K562 (cell line): ENCODE data around the gene COG3. TPM values are rescaled to one million over a fixed set of nuclear protein-coding genes. Genes with fewer than 3 reads are reported as not detected.

Experiments
- BHLHE40 ChIP-seq: IDR thresholded peaks from 2 replicates; pipeline ENCODE4 v1.6.1; 2011; ENCODE audit warnings: low read length, improper control_type of control experiment
- ETS2 ChIP-seq: IDR thresholded peaks from 2 replicates; pipeline ENCODE4 v1.6.1; 2016; ENCODE audit warnings: borderline replicate concordance, missing genetic modification characterization, mild to moderate bottlenecking, moderate library complexity, missing compliant biosample characterization; ENCODE audit not compliant: poor library complexity, severe bottlenecking
- FOXM1 ChIP-seq, 2 experiments: fragments of 450-650 bp in 1 of 2; sonication (generic) in 1 of 2; formaldehyde crosslinking in 1 of 2; IDR thresholded peaks; 2 replicates each; pipeline versions ENCODE4 v1.6.1 to v1.9.0; 2017 to 2022; ENCODE audit warnings: low read depth in 2 of 2, mild to moderate bottlenecking in 2 of 2, missing genetic modification reagents in 1 of 2, moderate library complexity in 1 of 2
- FOXP1 ChIP-seq: sonication (generic); formaldehyde crosslinking; IDR thresholded peaks from 2 replicates; pipeline ENCODE4 v1.8.0; 2022; ENCODE audit warnings: mild to moderate bottlenecking, missing genetic modification reagents
- GTF2E2 ChIP-seq: fragments of 200-800 bp; sonication (Bioruptor generic); IDR thresholded peaks from 2 replicates; pipeline ENCODE4 v1.6.1; 2016; ENCODE audit warnings: missing genetic modification characterization, missing compliant biosample characterization
- LARP7 ChIP-seq: fragments of 450-650 bp; IDR thresholded peaks from 2 replicates; pipeline ENCODE4 v1.6.1; 2016
- MTA2 ChIP-seq: fragments of 450-650 bp; IDR thresholded peaks from 2 replicates; pipeline ENCODE4 v1.6.1; 2016; ENCODE audit warnings: low read depth
- MTA3 ChIP-seq: fragments of 450-650 bp; formaldehyde crosslinking; IDR thresholded peaks from 2 replicates; pipeline ENCODE4 v1.6.1; 2017; ENCODE audit warnings: mild to moderate bottlenecking, borderline replicate concordance
- MYC ChIP-seq, 2 experiments: fragments of 250-450 bp in 1 of 2; sonication (Bioruptor Pico) in 1 of 2; IDR thresholded peaks; 2 replicates each; pipeline versions ENCODE4 v1.5.1 to v1.6.1; 2012 to 2021; ENCODE audit warnings: low read depth in 2 of 2, borderline replicate concordance in 1 of 2, improper control_type of control experiment in 1 of 2, low read length in 1 of 2, mild to moderate bottlenecking in 1 of 2, moderate library complexity in 1 of 2
- NCOA6 ChIP-seq: fragments of 450-650 bp; IDR thresholded peaks from 2 replicates; pipeline ENCODE4 v1.6.1; 2017; ENCODE audit warnings: mild to moderate bottlenecking
- NR2C2 ChIP-seq, 2 experiments: fragments of 200-800 bp in 1 of 2; sonication (Bioruptor generic) in 1 of 2; sonication (generic) in 1 of 2; formaldehyde crosslinking in 1 of 2; IDR thresholded peaks; 2 replicates each; pipeline versions ENCODE4 v1.6.1 to v1.8.0; 2016 to 2022; ENCODE audit warnings: mild to moderate bottlenecking in 1 of 2, missing compliant biosample characterization in 1 of 2, missing genetic modification characterization in 1 of 2, missing genetic modification reagents in 1 of 2
- PHF8 ChIP-seq: fragments of 200-600 bp; sonication (generic); IDR thresholded peaks from 2 replicates; pipeline ENCODE4 v1.6.1; 2012; ENCODE audit warnings: mixed run types, mild to moderate bottlenecking, inconsistent platforms, low read length, moderate library complexity, borderline replicate concordance
- SIN3A ChIP-seq, 2 experiments: fragments of 150-350 bp in 1 of 2; IDR thresholded peaks; 2 replicates each; pipeline ENCODE4 v1.6.1; 2011 to 2016; ENCODE audit warnings: borderline replicate concordance in 2 of 2, low read depth in 2 of 2, low read length in 2 of 2, mild to moderate bottlenecking in 2 of 2, moderate library complexity in 2 of 2; ENCODE audit not compliant: control insufficient read depth in 1 of 2
- ZC3H4 ChIP-seq: sonication (generic); formaldehyde crosslinking; IDR thresholded peaks from 2 replicates; pipeline ENCODE4 v1.9.0; 2021; ENCODE audit warnings: missing genetic modification reagents, borderline replicate concordance
- ZNF384 ChIP-seq: IDR thresholded peaks from 2 replicates; pipeline ENCODE4 v1.6.1; 2012; ENCODE audit warnings: low read depth, low read length, improper control_type of control experiment
- ZNF551 ChIP-seq: fragments of 250-450 bp; sonication (Bioruptor Pico); IDR thresholded peaks from 2 replicates; pipeline ENCODE4 v1.5.0; 2021; ENCODE audit warnings: mild to moderate bottlenecking, moderate library complexity
- polyA plus RNA-seq, 8 experiments: library from polyadenylated mRNA; depleted of rRNA in 4 of 8; stranded (reverse) in 5 of 8; unstranded in 3 of 8; fragments of >200 nt; fragmentation: Nextera tagmentation in 2 of 8; fragmentation: Illumina TruSeq in 1 of 8; extraction: Ambion mirVana in 2 of 8; extraction: Trizol in 1 of 8; gene quantifications; 2 replicates each; pipeline versions ENCODE4 v1.2.1 to v1.2.3, GENCODE V29; 2011 to 2014; ENCODE audit warnings: inconsistent platforms in 1 of 8, missing spikeins in 1 of 8
- total RNA-seq, 7 experiments: library from RNA; depleted of rRNA in 6 of 7; stranded (reverse); fragments of >200 nt in 6 of 7; fragmentation: Illumina TruSeq in 2 of 7; extraction: Trizol in 2 of 7; gene quantifications; 2 replicates each; pipeline versions ENCODE4 v1.2.1 to v1.2.3, GENCODE V29; 2011 to 2021; ENCODE audit warnings: low replicate concordance in 1 of 7
- TF ChIP-seq, protein P1 (sequence below): sonication (generic); formaldehyde crosslinking; IDR thresholded peaks from 2 replicates; pipeline ENCODE4 v1.8.0; 2022; ENCODE audit warnings: mild to moderate bottlenecking, missing genetic modification reagents
- TF ChIP-seq, protein P2 (sequence below), 2 experiments: fragments of 450-650 bp; IDR thresholded peaks; 2 replicates each; pipeline ENCODE4 v1.6.1; 2016

COG3 gene
- total and polyA plus RNA-seq, 9 of the 15 experiments (the other 6 are each of a cell fraction or from before 2014, with no cell fraction given): 3.9 to 22.9 (median 14.5) TPM

DNA sequence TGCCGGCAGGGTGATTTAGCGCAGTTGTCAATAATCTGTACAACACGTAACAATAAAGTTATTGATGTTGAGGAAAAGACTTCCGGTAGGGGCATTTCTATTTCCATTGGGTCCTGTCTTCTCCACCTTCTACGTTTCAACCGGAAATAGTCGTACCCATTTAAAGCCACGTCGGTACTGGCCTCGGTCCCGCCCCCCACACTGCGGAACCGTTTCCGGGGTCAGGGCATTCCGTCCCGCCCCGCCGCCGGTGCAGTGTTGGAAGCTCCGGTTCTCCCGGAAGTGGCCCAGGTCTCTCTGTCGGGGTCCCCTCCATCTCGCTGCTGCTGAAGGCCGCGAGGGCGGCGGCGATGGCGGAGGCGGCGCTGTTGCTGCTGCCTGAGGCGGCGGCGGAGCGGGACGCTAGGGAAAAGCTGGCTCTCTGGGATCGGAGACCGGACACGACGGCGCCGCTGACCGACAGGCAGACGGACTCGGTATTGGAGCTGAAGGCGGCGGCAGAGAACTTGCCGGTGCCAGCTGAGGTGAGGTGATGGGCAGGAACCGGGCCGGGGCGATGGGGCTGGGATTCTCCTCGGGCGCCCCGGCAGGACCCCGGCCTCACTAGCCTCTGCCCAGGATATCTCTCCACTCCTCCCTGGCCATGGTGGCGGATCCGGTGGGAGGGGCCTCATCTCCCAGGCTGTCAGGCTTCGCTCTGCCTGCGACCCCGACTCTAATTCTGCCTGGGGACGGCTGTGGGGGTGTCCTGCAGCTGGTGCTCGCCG, at the start of gene COG3 (continued):
- TF ChIP-seq, protein P1, sequence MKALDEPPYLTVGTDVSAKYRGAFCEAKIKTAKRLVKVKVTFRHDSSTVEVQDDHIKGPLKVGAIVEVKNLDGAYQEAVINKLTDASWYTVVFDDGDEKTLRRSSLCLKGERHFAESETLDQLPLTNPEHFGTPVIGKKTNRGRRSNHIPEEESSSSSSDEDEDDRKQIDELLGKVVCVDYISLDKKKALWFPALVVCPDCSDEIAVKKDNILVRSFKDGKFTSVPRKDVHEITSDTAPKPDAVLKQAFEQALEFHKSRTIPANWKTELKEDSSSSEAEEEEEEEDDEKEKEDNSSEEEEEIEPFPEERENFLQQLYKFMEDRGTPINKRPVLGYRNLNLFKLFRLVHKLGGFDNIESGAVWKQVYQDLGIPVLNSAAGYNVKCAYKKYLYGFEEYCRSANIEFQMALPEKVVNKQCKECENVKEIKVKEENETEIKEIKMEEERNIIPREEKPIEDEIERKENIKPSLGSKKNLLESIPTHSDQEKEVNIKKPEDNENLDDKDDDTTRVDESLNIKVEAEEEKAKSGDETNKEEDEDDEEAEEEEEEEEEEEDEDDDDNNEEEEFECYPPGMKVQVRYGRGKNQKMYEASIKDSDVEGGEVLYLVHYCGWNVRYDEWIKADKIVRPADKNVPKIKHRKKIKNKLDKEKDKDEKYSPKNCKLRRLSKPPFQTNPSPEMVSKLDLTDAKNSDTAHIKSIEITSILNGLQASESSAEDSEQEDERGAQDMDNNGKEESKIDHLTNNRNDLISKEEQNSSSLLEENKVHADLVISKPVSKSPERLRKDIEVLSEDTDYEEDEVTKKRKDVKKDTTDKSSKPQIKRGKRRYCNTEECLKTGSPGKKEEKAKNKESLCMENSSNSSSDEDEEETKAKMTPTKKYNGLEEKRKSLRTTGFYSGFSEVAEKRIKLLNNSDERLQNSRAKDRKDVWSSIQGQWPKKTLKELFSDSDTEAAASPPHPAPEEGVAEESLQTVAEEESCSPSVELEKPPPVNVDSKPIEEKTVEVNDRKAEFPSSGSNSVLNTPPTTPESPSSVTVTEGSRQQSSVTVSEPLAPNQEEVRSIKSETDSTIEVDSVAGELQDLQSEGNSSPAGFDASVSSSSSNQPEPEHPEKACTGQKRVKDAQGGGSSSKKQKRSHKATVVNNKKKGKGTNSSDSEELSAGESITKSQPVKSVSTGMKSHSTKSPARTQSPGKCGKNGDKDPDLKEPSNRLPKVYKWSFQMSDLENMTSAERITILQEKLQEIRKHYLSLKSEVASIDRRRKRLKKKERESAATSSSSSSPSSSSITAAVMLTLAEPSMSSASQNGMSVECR (CRISPR knock-in tag): peak; percentile 77
- TF ChIP-seq FOXP1 (CRISPR knock-in tag) (0 out of 2 replicates have a peak, but pooled peaks have one; percentile 30), SIN3A (IDR thresholded peaks at IDR 0.05; ENCODE audit: borderline replicate concordance in 2 of 2, control insufficient read depth in 1 of 2, low read depth in 2 of 2, low read length in 2 of 2) (peak in 1 of 2 experiments; percentile 53; a peak in 1 of 4 replicates), BHLHE40 (peak; percentile 72), LARP7 (no peak), GTF2E2 (tag) (0 out of 2 replicates have a peak, but pooled peaks have one; percentile 49), MTA2 (peak; percentile 68; the same call in 1 of the 2 replicates), ZNF551 (no peak), PHF8 (peak; percentile 94; the same call in 1 of the 2 replicates), FOXM1 (IDR thresholded peaks at IDR 0.05; ENCODE audit: low read depth) (0 out of 2 replicates have a peak, but pooled peaks have one; percentile 15), FOXM1 (CRISPR knock-in tag; IDR thresholded peaks at IDR 0.05; ENCODE audit: low read depth) (no peak), ZNF384 (peak; percentile 43; the same call in 1 of the 2 replicates), NCOA6 (no peak), ZC3H4 (CRISPR knock-in tag) (no peak), MTA3 (peak; percentile 36; the same call in 1 of the 2 replicates), MYC (IDR thresholded peaks at IDR 0.05; ENCODE audit: low read depth, low read length) (0 out of 2 replicates have a peak, but pooled peaks have one; percentile 22), MYC (CRISPR knock-in tag; IDR thresholded peaks at IDR 0.05; ENCODE audit: borderline replicate concordance, low read depth) (no peak), NR2C2 (CRISPR knock-in tag; IDR thresholded peaks at IDR 0.05) (peak; percentile 98), NR2C2 (tag; IDR thresholded peaks at IDR 0.05) (peak; percentile 100), ETS2 (no peak)
- TF ChIP-seq, protein P2, sequence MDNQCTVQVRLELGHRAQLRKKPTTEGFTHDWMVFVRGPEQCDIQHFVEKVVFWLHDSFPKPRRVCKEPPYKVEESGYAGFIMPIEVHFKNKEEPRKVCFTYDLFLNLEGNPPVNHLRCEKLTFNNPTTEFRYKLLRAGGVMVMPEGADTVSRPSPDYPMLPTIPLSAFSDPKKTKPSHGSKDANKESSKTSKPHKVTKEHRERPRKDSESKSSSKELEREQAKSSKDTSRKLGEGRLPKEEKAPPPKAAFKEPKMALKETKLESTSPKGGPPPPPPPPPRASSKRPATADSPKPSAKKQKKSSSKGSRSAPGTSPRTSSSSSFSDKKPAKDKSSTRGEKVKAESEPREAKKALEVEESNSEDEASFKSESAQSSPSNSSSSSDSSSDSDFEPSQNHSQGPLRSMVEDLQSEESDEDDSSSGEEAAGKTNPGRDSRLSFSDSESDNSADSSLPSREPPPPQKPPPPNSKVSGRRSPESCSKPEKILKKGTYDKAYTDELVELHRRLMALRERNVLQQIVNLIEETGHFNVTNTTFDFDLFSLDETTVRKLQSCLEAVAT (IDR thresholded peaks at IDR 0.05): no peak
